Measurements from ENCODE around the gene KLHL24.

GRCh38 chr3:183728204-183728603 lies 92.8 kb downstream of the KLHL24 start:
- TF ChIP-seq, protein P1, sequence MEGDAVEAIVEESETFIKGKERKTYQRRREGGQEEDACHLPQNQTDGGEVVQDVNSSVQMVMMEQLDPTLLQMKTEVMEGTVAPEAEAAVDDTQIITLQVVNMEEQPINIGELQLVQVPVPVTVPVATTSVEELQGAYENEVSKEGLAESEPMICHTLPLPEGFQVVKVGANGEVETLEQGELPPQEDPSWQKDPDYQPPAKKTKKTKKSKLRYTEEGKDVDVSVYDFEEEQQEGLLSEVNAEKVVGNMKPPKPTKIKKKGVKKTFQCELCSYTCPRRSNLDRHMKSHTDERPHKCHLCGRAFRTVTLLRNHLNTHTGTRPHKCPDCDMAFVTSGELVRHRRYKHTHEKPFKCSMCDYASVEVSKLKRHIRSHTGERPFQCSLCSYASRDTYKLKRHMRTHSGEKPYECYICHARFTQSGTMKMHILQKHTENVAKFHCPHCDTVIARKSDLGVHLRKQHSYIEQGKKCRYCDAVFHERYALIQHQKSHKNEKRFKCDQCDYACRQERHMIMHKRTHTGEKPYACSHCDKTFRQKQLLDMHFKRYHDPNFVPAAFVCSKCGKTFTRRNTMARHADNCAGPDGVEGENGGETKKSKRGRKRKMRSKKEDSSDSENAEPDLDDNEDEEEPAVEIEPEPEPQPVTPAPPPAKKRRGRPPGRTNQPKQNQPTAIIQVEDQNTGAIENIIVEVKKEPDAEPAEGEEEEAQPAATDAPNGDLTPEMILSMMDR (IDR thresholded peaks at IDR 0.05; ENCODE audit: low read depth, low read length): no peak
- TF ChIP-seq POLR2A (IDR thresholded peaks at IDR 0.05; ENCODE audit: extremely low read depth, insufficient read length): no peak

All from NB4 (cell line).